Glutamatergic neuron (in vitro differentiated cells): ENCODE data around the gene BSND. TPM values are rescaled to one million over a fixed set of nuclear protein-coding genes. Genes with fewer than 3 reads are reported as not detected.

Experiments
- DNase-seq: peaks from one replicate; pipeline ENCODE4 v3.0.0; 2022
- H3K27ac Mint-ChIP-seq: one replicate; pipeline ENCODE4 v1.8.0; 2020; ENCODE audit warnings: mild to moderate bottlenecking, mixed read lengths, inconsistent platforms; ENCODE audit not compliant: unreplicated experiment
- H3K27me3 Mint-ChIP-seq: one replicate; pipeline ENCODE4 v1.8.0; 2020; ENCODE audit warnings: mild to moderate bottlenecking, moderate library complexity, mixed read lengths, inconsistent platforms; ENCODE audit not compliant: unreplicated experiment
- H3K36me3 Mint-ChIP-seq: one replicate; pipeline ENCODE4 v1.8.0; 2020; ENCODE audit warnings: mild to moderate bottlenecking, mixed read lengths, inconsistent platforms; ENCODE audit not compliant: unreplicated experiment
- H3K4me1 Mint-ChIP-seq: one replicate; pipeline ENCODE4 v1.8.0; 2020; ENCODE audit warnings: mild to moderate bottlenecking, low read depth, mixed read lengths, inconsistent platforms; ENCODE audit not compliant: unreplicated experiment
- H3K4me3 Mint-ChIP-seq: one replicate; pipeline ENCODE4 v1.8.0; 2020; ENCODE audit warnings: mild to moderate bottlenecking, mixed read lengths, inconsistent platforms; ENCODE audit not compliant: unreplicated experiment
- H3K9me3 Mint-ChIP-seq: one replicate; pipeline ENCODE4 v1.8.0; 2020; ENCODE audit warnings: mild to moderate bottlenecking, moderate library complexity, mixed read lengths, inconsistent platforms; ENCODE audit not compliant: unreplicated experiment
- total RNA-seq: library from RNA; stranded (reverse); fragmentation: NEBNext Ultra II Directional; extraction: Animal tissue kit (Norgen Biotek cat#: 25700); gene quantifications from one replicate; pipeline ENCODE4 v1.2.1, GENCODE V29; 2021; ENCODE audit not compliant: unreplicated experiment
- TF ChIP-seq, protein P1 (sequence below): fragments of 200-600 bp; sonication (generic); IDR thresholded peaks from one replicate; pipeline ENCODE4 v1.5.0; 2021; ENCODE audit not compliant: partially characterized antibody, unreplicated experiment

BSND gene
- total RNA-seq, 1 donor from 2014 or later, result not detected

DNA sequence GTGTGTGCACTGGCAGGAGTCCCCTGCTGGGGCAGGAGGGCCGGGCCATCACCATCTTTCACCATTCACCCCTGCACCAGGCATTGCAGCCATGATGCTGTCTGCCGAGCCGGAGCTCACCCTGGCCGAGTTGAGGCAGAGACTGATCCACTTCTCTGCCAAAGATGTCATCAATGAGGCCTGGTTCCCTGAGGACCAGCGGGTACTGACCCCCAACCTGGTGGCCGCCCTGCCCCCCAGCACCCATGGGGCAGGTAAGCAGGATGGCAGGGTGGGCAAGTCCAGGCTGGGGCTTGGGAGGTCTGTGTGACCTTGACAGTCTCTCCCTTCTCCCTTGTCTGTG lies 59.2 kb downstream of the BSND start:
- Mint-ChIP-seq H3K27ac (no peak overlapping the region), H3K36me3 (no peaks in the 10 kb centered on the region), H3K4me1 (peaks cover 6% of the 10 kb centered on the region), H3K27me3 (peaks cover 15% of the 10 kb centered on the region), H3K9me3 (peaks cover 3% of the 10 kb centered on the region), H3K4me3 (no peak overlapping the region)
- TF ChIP-seq, protein P1, sequence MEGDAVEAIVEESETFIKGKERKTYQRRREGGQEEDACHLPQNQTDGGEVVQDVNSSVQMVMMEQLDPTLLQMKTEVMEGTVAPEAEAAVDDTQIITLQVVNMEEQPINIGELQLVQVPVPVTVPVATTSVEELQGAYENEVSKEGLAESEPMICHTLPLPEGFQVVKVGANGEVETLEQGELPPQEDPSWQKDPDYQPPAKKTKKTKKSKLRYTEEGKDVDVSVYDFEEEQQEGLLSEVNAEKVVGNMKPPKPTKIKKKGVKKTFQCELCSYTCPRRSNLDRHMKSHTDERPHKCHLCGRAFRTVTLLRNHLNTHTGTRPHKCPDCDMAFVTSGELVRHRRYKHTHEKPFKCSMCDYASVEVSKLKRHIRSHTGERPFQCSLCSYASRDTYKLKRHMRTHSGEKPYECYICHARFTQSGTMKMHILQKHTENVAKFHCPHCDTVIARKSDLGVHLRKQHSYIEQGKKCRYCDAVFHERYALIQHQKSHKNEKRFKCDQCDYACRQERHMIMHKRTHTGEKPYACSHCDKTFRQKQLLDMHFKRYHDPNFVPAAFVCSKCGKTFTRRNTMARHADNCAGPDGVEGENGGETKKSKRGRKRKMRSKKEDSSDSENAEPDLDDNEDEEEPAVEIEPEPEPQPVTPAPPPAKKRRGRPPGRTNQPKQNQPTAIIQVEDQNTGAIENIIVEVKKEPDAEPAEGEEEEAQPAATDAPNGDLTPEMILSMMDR, result no peak
- DNase-seq, result no peak

- DNase-seq, result no peak
- Mint-ChIP-seq H3K36me3 (no peaks in the 10 kb centered on the region), H3K4me1 (peaks cover 8% of the 10 kb centered on the region), H3K4me3 (no peak overlapping the region), H3K27me3 (peaks cover 22% of the 10 kb centered on the region), H3K9me3 (peaks cover 5% of the 10 kb centered on the region), H3K27ac (no peak overlapping the region)
- TF ChIP-seq, protein P1, result no peak
These were observed 60.8 kb downstream of the BSND start for GRCh38 chr1:55059302-55060132.

DNA sequence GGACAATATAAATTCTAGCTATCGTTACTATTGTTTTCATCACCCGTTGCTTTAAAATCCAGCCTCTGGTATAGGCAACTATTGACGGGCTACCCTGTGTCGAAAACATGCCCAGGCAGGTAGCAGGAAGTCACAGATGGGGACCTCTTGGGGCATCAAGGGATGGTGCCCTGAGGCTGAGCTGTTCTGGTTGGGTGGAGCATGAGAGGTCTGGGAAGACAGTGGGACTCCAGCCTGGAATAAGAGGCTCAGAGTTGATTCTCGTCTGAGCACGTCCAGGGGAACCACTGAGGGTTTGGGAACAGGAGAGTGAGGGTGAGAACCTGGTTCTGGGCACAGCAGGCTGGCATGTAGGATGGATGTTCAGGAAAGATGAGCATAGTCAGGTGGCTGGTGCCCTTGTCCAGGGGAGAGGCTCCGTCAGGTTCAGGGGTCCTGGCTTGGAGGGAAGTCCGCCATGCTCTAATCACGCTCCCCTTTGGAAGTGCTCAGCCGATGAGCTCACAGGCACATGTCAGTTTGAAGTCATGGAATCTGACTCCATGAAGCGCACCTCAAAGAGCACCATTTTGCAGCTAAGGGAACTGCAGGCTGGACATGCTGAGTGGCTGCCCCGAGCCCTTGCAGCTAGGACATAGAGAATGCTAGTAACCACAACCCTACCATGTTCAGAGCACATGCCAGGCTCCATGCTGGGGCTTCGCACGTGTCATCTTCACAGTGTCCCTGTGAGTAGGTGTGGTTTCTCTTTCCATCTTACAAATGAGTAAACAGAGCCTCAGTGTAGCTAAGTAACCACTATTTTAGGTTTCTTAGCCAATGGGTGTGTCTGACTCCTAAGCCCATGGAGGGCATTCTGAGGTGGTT lies 61.6 kb downstream of the BSND start:
- peaks cover 22% of the 10 kb centered on the region for H3K27me3 Mint-ChIP-seq
- H3K4me3 Mint-ChIP-seq, result no peak overlapping the region
- TF ChIP-seq, protein P1, result no peak
- peaks cover 8% of the 10 kb centered on the region for H3K4me1 Mint-ChIP-seq
- H3K9me3 Mint-ChIP-seq, result peaks cover 5% of the 10 kb centered on the region
- H3K27ac Mint-ChIP-seq, result no peak overlapping the region
- H3K36me3 Mint-ChIP-seq, result no peaks in the 10 kb centered on the region
- DNase-seq, result no peak

- Mint-ChIP-seq H3K27ac (no peak overlapping the region), H3K4me1 (peaks cover 8% of the 10 kb centered on the region), H3K27me3 (peaks cover 21% of the 10 kb centered on the region), H3K4me3 (no peak overlapping the region), H3K9me3 (peaks cover 5% of the 10 kb centered on the region), H3K36me3 (no peaks in the 10 kb centered on the region)
- TF ChIP-seq, protein P1, result no peak
- DNase-seq, result no peak
These were observed 62.4 kb downstream of the BSND start for GRCh38 chr1:55061000-55061705.

Other genes with a start within 250 kb of the BSND start
- 4.2 TPM for gene PARS2, start 234.4 kb upstream of the BSND start, total RNA-seq
- not detected for gene TTC22, start 197.6 kb upstream of the BSND start, total RNA-seq
- 284 TPM for gene DHCR24, start 111.7 kb upstream of the BSND start, total RNA-seq
- gene TMEM61, start 18.3 kb upstream of the BSND start, total RNA-seq, result not detected
- 2.1 TPM for gene PCSK9, start 40.6 kb downstream of the BSND start, total RNA-seq
- gene USP24, start 216.4 kb downstream of the BSND start, total RNA-seq, result 54.6 TPM